GM12875 (cell line): ENCODE results near the gene POLE3.
"Not testable (repeated sequence)": the region's sequence is repeated elsewhere in the genome, so short reads cannot be mapped to it uniquely, and the experiment has no call there.

Experiments used
- H3K4me3 ChIP-seq: one replicate; pipeline ENCODE4 v1.5.1; 2011; ENCODE audit warnings: low read depth, low read length, control low read depth
- TF ChIP-seq, protein P1 (sequence below): IDR thresholded peaks from 2 replicates; pipeline ENCODE4 v1.5.1; 2011; ENCODE audit warnings: low read depth, mild to moderate bottlenecking, control low read depth, inconsistent platforms, low read length, moderate library complexity, borderline replicate concordance; ENCODE audit not compliant: insufficient read depth

POLE3 gene

DNA sequence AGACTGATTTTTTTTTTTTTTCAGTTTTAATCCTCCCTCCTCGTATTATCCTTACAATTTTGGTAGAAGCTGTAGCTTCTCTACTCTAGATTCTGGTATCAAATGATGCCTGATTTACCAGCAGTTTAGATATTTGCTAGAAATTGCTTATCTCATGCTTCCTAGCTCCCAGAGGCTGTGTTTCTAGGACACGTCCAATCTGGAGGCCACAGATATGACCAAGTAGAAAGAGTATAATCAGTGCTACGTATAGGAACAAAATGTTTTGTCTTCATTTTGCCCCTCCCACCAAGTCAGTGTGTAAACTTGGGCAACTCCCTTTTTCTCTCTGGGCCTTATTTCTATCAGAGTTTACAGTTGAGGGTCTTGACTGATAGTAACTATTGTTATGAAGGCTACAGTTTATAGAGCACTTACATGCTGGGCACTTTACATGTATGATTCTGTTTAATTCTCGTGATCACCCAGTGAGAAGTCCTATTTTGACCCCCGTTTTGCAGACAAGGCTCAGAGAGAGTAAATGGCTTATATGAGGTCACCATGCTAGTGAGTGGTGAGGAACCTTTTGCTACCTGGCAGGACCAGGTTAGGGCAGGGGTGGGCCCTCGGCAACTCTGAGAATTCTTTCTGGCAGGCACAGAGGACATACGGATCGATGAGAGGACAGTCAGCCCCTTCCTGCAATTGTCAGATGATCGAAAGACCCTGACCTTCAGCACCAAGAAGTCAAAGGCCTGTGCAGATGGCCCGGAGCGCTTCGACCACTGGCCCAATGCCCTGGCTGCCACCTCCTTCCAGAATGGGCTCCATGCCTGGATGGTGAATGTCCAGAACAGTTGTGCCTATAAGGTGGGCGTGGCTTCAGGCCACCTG is 41.3 kb downstream of the POLE3 start:
- no peak overlapping the region for H3K4me3 ChIP-seq
- TF ChIP-seq, protein P1, sequence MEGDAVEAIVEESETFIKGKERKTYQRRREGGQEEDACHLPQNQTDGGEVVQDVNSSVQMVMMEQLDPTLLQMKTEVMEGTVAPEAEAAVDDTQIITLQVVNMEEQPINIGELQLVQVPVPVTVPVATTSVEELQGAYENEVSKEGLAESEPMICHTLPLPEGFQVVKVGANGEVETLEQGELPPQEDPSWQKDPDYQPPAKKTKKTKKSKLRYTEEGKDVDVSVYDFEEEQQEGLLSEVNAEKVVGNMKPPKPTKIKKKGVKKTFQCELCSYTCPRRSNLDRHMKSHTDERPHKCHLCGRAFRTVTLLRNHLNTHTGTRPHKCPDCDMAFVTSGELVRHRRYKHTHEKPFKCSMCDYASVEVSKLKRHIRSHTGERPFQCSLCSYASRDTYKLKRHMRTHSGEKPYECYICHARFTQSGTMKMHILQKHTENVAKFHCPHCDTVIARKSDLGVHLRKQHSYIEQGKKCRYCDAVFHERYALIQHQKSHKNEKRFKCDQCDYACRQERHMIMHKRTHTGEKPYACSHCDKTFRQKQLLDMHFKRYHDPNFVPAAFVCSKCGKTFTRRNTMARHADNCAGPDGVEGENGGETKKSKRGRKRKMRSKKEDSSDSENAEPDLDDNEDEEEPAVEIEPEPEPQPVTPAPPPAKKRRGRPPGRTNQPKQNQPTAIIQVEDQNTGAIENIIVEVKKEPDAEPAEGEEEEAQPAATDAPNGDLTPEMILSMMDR, result no peak

DNA sequence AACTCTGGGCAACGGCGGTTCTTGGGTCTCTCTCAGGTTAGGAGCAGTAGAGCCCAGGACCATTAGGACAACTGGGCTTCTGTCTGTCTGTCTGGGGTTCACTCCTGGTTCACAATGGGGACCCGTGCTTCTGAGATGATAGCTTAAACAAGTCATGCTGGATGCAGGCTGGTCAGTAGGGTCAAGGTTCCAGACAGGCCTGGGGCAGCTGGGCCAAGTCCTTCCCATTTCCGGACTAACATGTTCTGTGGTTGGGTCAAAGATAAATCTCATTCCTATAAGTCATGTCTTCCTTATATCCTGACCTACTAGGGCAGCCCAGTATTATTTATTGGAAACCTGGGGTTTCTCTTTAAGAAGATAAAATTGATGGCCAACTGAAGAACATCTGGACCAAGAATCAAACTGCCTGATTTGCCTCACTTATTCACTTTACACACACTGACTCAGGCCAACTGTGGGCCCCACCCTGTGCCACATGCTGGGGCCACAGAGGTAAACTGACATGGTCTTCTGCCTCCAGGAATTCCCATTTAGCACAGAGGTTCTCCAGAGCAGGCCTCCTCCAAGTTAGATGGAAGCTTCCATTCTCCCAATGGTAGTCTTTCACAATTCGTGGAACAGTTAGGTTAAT is 42.0 kb downstream of the POLE3 start:
- no peak overlapping the region for H3K4me3 ChIP-seq
- TF ChIP-seq, protein P1, result no peak

DNA sequence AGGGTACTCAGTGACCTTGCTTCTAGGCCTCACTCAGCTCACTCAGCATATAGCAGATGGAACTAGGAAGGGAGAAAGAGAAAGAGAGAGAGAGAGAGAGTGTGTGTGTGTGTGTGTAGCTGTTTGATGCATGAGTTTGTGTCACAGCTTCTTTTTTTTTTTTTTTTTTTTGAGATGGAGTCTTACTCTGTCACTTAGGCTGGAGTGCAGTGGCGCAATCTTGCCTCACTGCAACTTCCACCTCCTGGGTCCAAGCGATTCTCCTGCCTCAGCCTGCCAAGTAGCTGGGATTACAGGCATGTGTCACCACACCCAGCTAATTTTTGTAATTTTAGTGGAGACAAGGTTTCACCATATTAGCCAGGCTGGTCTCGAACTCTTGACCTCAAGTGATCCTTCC is 44.8 kb downstream of the POLE3 start:
- H3K4me3 ChIP-seq, result not testable (repeated sequence)

DNA sequence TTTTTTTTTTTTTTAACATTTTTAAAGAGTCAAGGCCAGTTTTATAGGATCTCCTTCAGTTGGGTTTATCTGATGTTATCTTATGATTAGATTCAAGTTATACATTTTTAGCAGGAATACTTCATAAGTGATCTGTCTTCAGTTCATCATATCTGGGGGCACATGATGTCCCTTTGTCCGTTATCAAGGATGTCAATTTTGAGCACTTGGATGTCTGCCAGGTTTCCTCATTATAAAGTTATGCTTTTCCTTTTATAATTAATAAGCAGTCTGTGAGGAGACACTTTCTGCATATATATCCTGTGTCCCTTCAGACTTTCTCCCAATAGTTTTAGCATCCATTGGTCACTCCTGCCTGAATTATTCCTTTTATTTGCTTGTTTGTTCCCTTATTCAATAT is 45.5 kb downstream of the POLE3 start:
- TF ChIP-seq, protein P1, result no peak
- H3K4me3 ChIP-seq, result no peak overlapping the region

DNA sequence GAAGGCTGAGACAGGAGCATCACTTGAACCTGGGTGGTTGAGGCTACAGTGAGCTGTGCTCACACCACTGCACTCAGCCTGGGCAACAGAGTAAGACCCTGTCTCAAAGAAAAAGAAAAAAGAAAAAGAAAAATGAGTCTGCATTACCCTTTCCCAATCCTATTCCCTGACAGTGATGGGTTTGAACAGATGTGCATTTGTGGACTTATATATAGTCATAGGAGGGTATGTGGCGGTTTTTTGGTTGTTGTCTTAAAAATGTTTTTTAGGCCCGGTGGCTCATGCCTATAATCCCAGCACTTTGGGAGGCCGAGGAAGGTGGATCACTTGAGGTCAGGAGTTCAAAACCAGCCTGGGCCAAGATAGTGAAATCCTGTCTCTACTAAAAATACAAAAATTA is 47.1 kb downstream of the POLE3 start:
- no peak overlapping the region for H3K4me3 ChIP-seq
- TF ChIP-seq, protein P1, result no peak

DNA sequence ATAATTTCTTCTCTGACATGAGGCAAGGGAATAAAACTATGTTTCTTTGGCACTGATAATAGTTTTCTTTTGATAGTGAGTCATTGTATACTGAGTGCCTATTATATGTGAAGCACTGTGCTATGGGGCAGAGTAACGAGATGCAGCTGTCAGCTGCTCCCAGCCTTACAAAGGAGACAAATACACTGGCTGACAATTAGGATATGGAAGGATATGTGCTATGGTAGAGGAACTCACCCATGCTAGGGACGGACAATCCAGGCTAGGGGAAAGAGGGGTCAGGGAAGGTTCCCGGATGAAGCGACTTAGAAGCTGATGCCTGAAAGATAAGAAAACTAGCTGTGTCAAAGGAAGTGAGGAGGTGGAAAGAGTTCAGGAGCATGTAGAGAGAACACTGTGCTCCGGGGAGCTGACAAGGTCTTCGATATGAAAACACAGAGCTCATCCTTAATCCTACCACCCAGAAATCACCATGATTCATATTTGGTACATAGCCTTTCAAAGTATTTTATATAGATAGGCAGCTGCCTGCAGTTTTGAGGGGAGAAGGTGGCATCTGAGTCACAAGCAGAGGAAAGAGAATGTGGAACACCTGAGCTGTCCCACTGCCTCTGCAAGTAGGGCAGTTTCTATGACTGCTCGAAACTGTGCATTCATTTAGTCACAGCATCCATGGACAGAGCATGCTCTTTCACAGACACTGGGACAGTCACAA is 49.0 kb downstream of the POLE3 start:
- TF ChIP-seq, protein P1, result no peak

DNA sequence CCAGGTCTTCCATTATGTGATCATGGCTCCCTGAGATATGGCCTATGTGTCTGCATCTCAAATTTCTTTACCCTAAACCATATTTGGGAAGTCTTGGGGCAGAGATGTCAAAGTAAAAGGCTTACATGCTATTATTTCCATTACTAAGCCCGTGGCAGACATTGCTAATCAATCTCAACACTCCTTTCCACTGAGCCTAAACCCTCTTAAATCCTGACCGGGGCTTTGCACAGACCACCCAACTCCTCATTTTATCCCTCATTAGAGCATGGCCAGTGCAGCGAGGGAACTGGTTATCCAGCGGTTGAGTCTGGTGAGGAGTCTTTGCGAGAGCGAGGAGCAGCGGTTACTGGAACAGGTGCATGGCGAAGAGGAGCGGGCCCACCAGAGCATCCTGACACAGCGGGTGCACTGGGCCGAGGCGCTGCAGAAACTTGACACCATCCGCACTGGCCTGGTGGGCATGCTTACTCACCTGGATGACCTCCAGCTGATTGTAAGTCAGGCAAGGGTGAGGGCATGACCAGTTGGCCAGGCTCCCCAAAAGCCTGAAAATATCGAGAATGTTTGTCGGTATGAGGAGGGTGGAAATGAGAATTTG is 50.1 kb downstream of the POLE3 start:
- no peak overlapping the region for H3K4me3 ChIP-seq
- TF ChIP-seq, protein P1, result no peak

More for the DNA sequence above, 49.0 kb downstream of the POLE3 start:
- H3K4me3 ChIP-seq, result no peak overlapping the region
